VCaP (cell line): ENCODE data around the gene RBM44.

Source experiments
- H3K27ac ChIP-seq: fragments of 450-650 bp; 2 replicates; pipeline ENCODE4 v1.5.1; 2017
- CTCF ChIP-seq: fragments of 450-650 bp; conservative IDR thresholded peaks from 2 replicates; pipeline ENCODE4 v1.5.1; 2017; ENCODE audit warnings: mild to moderate bottlenecking, moderate library complexity

The RBM44 gene

GRCh38 chr2:237869343-237870102 is 70.9 kb downstream of the RBM44 start:
- H3K27ac ChIP-seq: no peak overlapping the region

GRCh38 chr2:237870126-237870525 is 71.5 kb downstream of the RBM44 start:
- H3K27ac ChIP-seq: no peak overlapping the region
- no peak for TF ChIP-seq CTCF

More at GRCh38 chr2:237869343-237870102, 70.9 kb downstream of the RBM44 start:
- TF ChIP-seq CTCF: no peak

- no peak for TF ChIP-seq CTCF
- H3K27ac ChIP-seq: peak overlapping the region; percentile 19; the same call in 1 of the 2 replicates
These were observed 72.4 kb downstream of the RBM44 start for GRCh38 chr2:237870754-237871651.

GRCh38 chr2:237872178-237872887 is 73.8 kb downstream of the RBM44 start:
- H3K27ac ChIP-seq: no peak overlapping the region

GRCh38 chr2:237873421-237873831 is 74.8 kb downstream of the RBM44 start:
- no peak for TF ChIP-seq CTCF
- no peak overlapping the region for H3K27ac ChIP-seq

More at GRCh38 chr2:237872178-237872887, 73.8 kb downstream of the RBM44 start:
- TF ChIP-seq CTCF: no peak

- no peak for TF ChIP-seq CTCF
- H3K27ac ChIP-seq: no peak overlapping the region
These were observed 75.4 kb downstream of the RBM44 start for GRCh38 chr2:237873897-237874551.
